Measurements from ENCODE around the gene POLR1H.
A peak's percentile ranks its signal among the peaks of the same experiment; 100 is the strongest.
"Not testable (repeated sequence)": the region's sequence is repeated elsewhere in the genome, so short reads cannot be mapped to it uniquely, and the experiment has no call there.

Gene POLR1H, protein sequence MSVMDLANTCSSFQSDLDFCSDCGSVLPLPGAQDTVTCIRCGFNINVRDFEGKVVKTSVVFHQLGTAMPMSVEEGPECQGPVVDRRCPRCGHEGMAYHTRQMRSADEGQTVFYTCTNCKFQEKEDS

DNA sequence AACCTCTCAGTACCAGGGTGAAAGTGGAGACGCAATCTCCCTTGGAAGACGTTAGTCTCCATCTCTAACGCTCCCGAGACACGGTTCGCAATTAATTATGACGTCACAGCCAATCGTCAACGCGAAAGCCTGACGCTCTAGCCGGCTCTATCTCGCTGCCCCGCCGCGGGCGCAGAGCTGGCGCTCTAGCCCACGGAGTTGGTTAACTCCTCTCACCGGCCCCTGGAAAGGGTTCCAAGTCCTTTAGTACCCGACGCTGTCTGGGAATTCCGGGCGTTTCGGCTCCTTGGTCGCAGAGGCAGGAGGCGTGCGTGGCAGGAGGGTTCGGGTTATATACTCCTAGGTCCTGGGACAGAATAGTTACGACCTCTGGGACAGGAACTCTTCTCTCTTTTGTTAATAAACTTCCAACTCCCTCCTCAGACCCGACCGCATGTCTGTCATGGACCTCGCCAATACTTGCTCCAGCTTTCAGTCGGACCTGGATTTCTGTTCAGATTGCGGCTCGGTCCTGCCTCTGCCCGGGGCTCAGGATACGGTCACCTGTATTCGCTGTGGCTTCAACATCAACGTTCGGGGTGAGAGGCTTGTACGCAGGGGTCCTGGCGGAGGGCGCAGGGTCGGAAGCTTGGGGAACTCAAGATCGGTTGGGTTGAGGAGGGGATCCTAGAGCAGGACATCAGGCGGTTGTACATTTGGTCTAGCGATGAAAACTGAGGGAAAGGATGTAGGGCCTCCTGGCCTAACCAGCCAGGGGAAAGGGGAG lies at the start of gene POLR1H:
POLR1H (plus strand) TSS at position 174 of the 766 bp plus-strand sequence; CDS start at position 434, 260 bp downstream.
- peak; percentile 95 to 96 for DNase-seq

DNA sequence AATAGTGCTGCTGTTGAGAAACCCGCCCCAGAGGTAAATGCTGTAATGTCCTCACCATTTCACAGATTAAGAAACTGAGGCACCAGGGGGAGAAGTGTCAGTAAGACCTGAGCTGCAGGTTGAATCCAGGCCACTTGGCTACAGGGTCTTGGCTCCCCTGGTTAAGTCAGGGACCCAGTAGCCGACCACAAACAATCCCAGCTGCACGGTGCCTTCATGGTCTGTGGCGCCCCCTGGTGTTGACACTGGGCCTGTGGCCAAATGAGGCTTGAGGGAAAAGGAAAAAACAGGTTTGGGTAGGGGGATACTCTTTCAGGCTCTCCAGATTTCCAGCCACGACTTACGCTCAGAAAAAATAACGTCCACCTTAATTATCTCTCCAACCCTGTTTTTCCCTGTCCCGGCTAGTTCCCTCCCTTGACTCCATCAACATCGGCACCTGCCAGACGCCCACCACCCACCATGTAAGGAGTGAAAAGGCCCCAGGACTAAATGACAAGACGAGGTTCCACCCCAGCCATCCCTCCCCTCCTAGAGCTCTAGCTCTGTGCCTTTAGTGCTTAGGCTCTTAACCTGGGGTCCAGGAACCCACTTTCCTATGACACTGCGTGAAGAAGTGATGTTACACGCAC lies 47.7 kb upstream of the POLR1H start:
- DNase-seq: peak; percentile 17 to 33

DNA sequence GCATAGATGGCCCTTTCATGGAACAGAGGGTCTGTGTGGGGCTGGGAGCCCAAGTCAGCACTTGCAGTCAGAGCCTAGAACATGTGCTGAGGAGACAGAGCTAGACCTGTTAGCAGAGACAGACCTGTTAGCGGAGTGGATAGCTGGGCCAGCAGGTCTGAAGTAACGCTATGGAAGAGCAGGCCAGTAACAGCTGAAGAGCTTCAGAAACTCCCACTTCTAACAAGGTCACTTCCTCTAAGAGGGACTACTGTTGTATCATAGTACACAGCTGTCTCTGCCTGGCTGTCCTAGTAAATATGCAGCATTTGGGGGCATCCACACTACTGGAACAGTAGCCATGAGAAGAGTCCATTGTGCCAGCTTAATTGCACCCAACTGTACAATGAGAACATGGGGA lies 41.2 kb upstream of the POLR1H start:
- no peak for DNase-seq

DNA sequence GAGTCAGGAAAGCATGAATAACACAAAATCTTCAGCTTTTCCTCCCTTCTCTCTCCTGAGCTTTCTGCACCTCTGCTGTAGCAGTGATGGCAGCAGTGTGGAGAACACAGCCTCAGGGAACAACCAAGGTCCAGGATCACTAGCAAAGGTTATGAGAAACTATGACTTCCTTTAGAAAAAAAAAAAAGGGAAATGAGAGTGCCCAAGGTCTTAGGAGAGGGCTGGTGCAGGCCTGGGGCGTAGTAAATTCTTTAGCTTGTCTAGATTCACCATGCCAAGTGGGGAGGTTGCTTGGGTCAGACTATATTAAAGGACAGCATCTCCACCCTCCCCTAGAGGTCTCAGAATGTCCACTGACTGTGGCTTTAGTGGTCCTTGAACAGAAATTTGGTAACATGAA lies 40.4 kb upstream of the POLR1H start:
- DNase-seq: no peak

DNA sequence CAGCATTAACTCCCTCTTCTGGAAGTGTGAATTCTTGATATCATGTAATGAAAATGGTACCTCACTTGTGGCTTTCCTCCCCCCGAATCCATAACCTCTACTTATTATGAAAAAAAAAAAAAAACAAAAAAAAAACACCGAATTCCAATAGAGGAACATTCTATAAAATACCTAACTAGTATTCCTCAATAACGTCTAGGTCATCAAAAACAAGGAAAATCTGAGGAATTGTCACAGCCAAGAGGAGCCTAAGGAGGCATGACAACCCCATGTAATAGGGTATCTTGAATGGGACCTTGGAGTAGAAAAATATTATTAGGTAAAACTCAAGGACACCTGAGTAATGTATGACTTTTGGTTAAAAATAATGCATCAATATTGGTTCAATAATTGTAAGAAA lies 38.9 kb upstream of the POLR1H start:
- no peak for DNase-seq

DNA sequence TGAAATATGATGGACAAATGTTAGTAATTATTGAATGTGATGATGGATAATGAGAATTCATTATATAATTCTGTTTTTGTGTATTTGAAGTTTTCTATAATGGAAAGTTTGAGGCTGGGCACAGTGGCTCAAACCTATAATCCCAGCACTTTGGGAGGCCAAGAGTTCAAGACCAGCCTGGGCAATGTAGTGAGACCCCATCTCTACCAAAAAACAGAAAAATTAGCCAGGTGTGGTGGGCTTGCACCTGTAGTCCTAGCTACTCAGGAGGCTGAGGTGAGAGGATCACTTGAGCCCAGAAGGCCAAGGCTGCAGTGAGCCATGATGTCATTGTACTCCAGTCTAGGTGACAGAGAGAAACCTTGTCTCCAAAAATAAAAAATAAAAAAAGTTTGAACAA lies 38.4 kb upstream of the POLR1H start:
- not testable (repeated sequence) for DNase-seq

DNA sequence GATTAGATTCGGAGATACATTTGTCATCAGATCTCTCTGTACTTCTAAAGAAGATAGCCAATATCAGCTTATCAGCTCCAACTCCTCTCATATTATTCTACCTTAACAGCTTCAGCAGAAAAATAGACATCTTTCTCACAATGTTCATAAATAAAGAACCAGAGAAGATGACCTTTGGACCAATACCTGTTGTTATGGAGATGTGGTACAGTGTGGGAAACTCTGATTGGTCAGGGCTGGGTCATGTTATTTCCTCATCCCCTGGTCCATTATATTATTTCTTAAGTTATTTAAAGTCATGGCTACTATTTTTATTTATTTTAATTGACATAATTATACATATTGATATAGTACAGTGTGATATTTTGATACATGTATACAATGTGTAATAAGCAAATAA lies 35.9 kb upstream of the POLR1H start:
- DNase-seq: no peak

DNA sequence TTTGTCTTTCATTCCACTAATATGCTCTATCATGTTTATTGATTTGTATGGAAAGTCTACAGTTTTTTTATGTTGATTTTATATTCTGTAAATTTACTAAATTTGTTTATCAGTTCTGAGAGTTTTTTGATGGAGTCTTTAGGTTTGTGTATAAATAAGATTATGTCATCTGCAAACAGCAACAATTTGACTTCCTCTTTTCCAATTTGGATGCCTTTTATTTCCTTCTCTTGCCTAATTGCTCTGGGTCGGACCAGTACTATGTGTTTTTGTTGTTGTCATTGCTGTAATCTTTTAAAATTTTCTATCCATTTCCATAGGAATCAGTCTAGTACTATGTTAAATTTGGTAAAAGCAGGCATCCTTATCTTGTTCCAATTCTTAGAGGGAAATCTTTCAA lies 31.5 kb upstream of the POLR1H start:
- no peak for DNase-seq

DNA sequence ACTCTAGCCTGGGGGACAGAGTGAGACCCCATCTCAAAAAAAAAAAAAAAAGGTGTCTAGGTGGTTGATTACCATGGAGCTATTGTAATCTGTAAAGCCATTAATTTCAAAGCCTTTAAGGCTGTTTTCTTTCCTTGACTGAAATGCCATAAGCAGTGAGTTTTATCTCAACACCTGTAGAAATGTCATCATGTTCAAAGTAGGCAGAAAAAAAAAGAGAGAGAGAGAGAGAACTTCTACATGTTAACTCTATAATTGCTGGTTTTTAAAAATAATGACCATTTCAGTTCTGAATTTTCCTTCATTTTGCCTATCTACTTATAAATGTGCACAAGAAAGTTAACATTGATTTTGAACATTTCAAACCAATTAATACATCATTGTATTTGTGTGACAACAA lies 29.7 kb upstream of the POLR1H start:
- DNase-seq: no peak

DNA sequence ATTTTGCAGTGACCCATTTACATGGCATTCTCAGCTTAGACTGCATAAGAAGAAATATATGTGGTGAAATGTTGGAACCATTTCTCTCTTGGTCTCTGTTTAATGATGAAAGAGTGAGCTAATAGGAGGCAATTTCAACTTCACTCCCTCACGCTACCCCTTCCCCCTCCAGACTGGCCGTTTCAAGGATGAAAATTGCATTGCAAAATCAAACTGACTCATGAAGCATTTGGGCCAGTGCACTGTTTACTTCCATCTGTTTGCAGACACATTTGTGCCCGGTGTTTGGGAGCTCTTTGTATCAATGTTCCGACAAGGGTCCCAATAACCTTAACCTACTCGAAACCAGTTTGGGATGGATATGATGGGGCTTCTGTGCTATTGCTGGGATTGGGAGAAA lies 27.6 kb upstream of the POLR1H start:
- DNase-seq: peak; percentile 75

DNA sequence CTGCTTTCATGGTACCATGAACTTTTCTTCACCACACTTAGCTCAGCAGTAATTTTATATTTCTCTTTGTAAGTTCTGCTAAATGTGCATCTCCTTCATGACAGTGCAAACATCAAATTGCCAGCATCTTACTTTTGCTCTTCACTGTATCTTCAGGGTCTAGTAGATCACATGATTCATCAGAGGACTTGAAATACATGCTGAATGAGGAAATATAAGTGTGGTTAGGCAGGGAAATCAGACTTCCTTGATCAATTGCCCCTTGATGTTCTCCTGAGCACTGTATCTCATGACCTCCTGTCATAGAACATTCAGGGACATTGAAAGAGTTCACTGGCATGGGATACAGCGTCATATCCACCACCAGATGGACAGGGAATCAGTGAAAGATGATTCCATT lies 25.3 kb upstream of the POLR1H start:
- DNase-seq: peak; percentile 43 to 56

DNA sequence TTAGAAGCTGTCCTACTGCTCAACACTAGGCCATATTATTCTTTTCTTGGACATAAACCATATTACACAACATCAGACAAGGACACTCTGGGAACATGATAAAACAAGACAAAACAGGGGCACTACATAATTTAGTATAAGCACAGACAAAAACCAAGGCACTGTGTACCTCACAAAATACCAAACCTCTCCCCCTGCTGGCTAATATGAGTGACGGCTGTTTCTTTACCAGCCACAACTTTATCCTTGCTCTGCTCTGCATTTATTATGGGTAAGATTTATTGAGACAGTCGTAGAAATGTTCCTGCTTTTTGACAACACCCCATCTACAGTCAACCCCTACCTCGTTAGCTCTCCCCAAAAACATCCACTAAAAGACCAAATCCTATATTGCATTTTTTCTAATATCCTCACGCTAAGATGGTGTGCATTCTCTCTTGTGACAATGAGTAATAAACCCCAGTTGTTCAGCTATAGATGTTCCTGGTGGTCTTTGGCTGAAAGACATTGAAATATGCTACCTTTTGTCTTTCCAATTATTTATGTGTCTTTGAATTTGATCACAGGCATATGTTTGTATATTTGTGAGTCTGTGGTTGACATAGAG lies 23.8 kb upstream of the POLR1H start:
- peak; percentile 65 to 66 for DNase-seq

DNA sequence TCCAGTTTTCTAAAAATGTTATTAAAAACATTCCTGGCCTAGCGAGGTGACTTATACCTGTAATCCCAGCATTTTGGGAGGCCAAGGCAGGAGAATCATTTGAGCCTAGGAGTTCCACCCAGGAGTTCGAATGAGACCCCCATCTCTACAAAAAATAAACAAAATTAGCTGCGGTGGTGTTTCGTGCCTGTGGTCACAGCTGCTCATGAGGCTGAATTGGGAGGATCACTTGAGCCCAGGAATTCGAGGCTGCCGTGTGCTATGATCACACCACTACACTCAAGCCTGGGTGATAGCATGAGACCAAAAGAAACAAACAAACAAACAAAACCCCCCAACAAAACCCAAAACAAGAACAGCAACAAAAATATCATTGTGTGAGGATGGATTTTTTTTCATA lies 19.8 kb upstream of the POLR1H start:
- no peak for DNase-seq

DNA sequence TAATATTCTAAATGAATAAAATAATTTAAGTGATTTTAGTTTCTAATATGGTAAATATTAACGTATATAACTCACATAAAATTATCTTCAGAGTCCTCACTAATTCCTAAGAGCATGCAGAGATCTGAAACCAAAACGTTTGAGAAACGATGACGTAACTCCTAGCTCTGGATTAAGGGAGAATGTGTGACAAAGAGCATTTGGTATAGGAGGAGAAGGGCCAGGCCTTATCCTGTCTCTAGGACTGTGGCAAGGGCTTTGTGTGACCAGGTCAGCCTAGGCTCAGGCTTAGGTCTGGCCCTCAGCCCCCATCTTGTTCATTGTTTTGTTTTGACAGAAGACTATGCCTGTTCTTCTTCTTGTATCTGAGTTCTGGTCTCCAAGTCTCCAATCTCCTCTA lies 19.2 kb upstream of the POLR1H start:
- no peak for DNase-seq

DNA sequence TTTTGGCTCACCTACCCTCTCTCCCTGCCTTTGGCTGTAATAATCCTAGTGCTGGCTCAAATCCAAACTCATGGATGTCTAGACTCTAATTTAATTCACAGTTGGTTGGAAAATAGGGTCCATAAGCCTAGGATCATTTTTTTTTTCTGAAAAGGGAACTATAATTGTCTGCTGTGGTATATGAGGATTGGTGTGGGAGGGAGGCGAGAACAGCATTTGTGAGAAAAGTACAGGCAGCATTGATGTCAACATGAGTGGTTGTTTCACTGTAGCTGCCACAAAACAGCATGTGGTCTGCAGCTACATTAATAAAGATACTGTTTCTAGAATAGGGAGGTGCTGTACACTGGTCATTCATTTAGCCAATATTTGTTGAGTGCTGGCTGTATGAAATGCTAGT lies 18.6 kb upstream of the POLR1H start:
- DNase-seq: no peak

DNA sequence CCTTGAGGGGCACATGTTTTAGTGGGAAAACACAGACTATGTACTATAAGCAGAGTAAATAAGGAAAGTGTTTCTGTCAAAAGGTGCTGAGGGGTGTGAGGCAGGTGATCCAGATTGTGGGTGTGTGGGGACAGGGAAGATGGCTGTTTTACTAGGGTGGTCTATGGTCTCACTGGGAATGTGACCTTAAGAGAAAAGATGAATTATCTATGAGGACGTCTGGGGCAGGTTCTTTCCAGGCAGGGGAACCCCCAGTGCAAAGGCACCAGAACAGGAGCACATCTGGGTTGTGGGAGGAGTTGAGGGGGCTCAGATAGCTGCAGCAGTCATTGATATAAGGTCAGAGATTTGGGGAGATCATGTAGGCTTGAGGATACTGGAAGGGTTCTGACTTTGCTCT lies 18.2 kb upstream of the POLR1H start:
- DNase-seq: no peak

DNA sequence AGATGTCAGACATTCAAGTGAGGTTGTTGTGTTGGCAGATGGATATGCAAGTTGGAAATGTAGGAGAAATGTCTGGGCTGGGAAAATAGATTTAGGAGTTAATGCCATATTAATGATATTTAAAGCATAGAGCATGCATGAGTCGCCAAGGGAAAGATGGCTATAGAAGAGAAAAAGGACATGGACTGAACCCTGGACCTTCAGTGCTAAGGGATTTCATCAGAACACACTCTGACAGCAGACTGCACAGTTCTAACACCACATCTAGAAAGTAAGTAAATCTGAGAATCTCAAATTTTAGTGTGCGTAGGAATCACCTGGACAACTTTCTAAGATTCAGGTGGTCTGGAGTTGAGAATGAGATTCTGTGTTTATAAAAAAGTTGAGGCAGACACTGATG lies 17.3 kb upstream of the POLR1H start:
- no peak for DNase-seq

DNA sequence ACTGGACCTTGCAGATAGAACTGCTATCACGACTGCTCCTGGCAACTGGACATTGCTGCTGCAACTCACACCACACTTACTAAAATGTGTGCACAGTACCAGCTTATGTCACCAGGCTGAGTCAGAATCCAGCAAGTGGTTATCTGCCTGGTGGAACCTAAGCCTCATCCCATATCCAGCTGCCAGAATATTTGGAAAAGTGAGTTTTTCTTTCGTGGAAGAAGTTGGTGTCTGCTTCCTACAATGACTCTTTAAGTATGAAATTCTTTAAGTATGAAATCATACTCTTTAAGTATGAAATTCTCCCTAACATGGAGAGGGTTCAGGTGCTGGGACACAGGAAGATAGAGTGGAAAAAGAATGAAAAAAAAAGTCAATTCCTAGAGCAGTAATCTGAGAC lies 16.4 kb upstream of the POLR1H start:
- no peak for DNase-seq

DNA sequence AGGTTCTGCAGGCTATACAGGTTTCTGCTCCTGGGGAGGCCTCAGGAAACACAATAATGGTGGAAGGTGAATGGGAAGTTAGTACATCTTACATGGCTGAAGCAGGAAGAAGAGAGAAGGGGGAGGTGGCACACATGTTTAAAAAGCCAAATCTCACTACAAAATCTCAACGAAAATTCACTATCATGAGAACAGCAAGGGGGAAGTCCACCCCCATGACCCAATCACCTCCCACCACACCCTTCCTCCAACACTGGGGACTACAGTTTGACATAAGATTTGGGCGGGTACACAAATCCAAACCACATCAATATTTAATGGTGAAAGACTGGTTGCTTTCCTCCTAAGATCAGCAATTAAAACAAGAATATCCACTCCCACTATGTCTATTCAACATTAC lies 13.8 kb upstream of the POLR1H start:
- no peak for DNase-seq

DNA sequence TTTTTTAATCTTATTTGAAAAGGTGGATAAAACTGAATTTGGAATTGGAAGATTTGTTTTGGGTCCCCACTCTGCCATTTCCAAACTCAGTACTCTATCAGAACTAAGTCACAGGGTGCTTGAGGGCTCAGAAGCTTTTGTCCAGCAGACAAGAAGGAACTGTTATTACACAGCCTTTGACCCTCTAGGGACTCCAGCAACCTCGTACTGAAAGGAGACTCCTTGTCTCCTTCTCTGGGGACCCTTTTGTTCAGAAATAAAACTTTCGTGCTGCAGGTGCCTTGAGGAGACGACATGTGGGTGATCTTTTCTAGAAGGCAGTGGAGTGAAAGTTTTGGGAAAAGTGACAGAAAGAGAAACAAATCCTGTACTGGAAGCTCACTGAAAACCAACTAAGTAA lies 7.4 kb upstream of the POLR1H start:
- no peak for DNase-seq

DNA sequence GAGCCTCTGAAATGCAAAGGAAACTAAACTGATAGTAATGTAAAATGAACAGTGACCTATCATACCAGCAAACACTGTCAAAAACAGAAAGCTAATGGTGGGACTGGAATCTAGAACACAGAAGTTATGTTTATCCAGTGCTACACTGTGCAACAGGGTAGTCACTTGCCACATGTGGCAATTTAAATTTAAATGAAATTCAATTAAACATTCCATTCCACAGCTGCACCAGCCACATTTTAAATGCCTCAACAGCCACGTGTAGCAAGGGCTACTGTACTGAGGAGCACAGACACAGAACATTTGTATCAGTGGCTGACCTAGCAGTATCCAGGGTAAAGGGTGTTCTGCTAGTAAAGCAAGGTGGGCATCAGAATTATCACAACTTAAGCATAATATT lies 5.6 kb upstream of the POLR1H start:
- no peak for DNase-seq

DNA sequence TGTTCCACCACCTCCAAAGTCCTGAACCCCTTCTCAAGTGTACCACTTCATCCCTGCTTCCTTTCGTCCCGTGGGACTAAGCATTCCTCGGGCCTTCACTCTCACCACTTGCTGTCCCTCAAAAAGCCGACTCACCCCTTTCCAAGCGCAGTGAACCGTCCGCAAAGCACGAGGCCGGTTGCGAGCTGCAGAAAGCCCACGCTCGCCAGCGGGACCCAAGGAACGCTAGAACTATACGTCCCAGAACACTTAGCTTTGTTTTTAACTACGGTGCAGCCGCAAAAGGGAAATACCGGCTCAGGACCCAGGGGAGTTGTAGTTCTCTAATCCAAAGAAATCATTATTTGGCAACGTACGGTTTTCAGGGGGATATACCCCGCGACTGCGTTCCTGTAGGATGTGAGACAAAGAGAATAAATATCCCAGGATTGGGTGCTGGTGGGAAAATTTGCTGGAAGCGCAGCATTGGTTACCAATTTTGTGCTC lies 416 bp upstream of the POLR1H start:
- peak in 1 of 2 experiments; percentile 48 for DNase-seq

DNA sequence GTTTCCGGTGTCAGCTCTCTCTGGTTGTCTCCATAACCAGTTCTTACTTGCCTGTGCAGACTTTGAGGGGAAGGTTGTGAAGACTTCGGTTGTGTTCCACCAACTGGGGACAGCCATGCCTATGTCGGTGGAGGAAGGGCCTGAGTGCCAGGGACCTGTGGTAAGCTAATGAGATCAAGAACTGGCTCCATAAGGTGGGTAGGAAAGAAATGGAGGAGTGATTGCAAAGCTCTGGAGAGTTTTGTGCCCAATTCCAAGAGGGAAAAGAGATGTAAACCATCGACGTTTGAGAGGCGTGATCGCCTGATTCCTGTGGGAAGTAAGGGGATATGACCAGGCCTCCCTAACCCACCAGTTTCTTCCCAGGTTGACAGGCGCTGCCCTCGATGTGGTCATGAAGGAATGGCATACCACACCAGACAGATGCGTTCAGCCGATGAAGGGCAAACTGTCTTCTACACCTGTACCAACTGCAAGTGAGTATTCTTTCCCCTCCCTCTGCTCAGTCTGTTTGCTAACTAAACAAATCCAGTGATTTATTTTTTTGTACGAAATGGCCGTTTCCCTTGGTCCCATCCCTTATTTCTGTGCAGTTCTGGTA lies 893 bp downstream of the POLR1H start:
- DNase-seq: peak in 1 of 2 experiments; percentile 28
